GM21576 (cell line): Measurements from ENCODE around the gene HTRA3.

ENCODE experiments used
- ATAC-seq: cut with Tn5 transposase; IDR thresholded peaks from one replicate; pipeline ENCODE4 v1.9.1; 2021; ENCODE audit warnings: mild to moderate bottlenecking, moderate library complexity; ENCODE audit not compliant: unreplicated experiment

Gene HTRA3

GRCh38 chr4:8351931-8352367 is 82.4 kb downstream of the HTRA3 start:
- ATAC-seq = no peak

GRCh38 chr4:8352368-8353157 is 83.0 kb downstream of the HTRA3 start:
- no peak for ATAC-seq

DNA sequence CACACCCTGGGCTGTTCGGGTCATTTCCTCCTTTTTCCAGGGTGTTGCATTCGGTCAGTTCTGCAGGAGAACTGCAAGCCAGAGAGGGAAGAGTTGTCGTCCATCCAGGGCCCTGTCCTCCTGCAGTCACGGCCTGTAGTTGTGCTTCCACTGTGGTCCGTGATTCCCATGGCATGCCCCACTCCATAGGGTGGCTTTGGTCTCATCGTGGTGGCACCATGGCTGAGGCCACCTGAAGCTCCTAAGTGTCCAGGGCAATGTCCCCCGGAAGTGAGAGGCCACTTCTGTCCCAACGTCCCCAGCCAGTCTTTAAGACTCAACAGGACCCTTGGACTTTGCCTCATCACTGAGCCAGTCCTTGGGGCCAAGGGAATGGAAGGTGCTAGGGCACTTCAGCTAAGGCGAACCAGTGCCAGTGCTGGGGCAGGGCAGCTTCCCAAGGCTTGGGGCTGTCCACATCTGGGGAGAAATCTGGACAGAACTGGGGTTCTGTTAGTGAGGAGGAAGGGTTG is 83.7 kb downstream of the HTRA3 start:
- no peak for ATAC-seq

DNA sequence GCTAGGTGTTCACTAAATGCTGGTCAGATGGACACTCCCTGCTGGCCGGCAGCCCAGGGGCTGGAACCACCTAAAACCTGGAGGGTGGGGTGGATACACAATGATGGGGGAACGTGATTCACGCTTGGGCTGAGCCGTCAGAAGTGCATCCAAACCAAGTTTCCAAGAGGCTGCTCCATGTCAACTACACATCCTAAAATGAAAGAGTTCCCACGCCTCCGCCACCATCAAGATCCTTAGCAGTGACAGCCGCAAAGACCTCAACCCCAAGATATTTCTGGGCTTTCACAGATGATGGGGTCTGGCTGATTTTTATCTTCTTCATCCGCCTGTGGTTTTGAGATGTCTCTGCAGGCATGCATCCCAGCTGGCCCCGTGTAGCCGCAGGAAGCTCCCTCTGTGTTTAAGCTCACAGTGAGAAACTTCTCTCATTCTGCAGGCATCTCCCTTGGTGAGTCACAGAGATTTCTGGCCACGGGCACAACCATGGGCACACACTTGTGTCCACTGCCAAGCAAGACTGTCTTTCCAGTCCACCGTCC is 84.4 kb downstream of the HTRA3 start:
- no peak for ATAC-seq

DNA sequence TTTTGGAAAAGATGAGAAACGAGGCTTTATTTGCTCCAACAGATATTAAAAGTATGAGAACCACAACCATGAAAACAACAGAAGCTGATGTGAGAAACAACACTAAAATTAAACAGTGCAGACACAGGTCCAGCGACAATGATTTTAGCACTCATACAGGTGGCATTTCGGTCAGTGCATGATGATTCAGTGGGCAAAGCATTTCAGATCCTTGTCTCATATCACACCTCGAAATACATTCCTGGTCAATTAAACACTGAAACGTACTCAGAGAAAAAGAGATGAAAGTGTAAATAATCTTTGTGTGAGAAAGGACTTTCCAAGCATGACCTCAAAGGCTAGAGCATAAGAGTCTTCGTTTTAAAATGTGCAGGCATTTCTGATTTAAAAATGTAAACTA is 85.8 kb downstream of the HTRA3 start:
- no peak for ATAC-seq

GRCh38 chr4:8355864-8356565 is 86.5 kb downstream of the HTRA3 start:
- ATAC-seq = no peak
